Left lung (tissue), 10 donors: ENCODE data around the gene MOCOS. TPM values are rescaled to one million over a fixed set of nuclear protein-coding genes. Genes with fewer than 3 reads are reported as not detected.

ENCODE experiments used
- ATAC-seq: fragments of 200-7000 bp; cut with Tn5 transposase; one replicate; pipeline ENCODE4 v1.9.1; 2020; ENCODE audit warnings: moderate library complexity
- DNase-seq, 4 donors: peaks; one replicate each; pipeline ENCODE4 v3.0.0-alpha.2; 2013 to 2020
- H3K27ac ChIP-seq, 2 donors: fragments of 200-600 bp; sonication (generic) in 1 of 2; one replicate each; pipeline versions ENCODE4 v1.5.0 to v1.8.0; 2020 to 2021
- H3K27me3 ChIP-seq, 2 donors: fragments of 200-600 bp; sonication (generic) in 1 of 2; one replicate each; pipeline versions ENCODE4 v1.5.0 to v1.8.0; 2020 to 2021
- H3K36me3 ChIP-seq, 2 donors: fragments of 200-600 bp; sonication (generic) in 1 of 2; one replicate each; pipeline versions ENCODE4 v1.5.0 to v1.8.0; 2020 to 2021
- H3K4me1 ChIP-seq, 2 donors: fragments of 200-600 bp; one replicate each; pipeline ENCODE4 v1.8.0; 2021
- H3K4me3 ChIP-seq, 2 donors: fragments of 200-600 bp; sonication (generic) in 1 of 2; one replicate each; pipeline versions ENCODE4 v1.5.0 to v1.8.0; 2020 to 2021; ENCODE audit warnings: mild to moderate bottlenecking in 1 of 2
- H3K9me3 ChIP-seq, 2 donors: fragments of 200-600 bp; sonication (generic) in 1 of 2; one replicate each; pipeline versions ENCODE4 v1.5.0 to v1.8.0; 2020 to 2021
- intact Hi-C, 2 donors: fragments of 100-400 bp; cut with DNase I; formaldehyde crosslinking; loops; one replicate each; pipeline versions ENCODE4 v1.11.2 to v1.14.2; 2022
- polyA plus RNA-seq, 6 donors: library from polyadenylated mRNA; unstranded; fragments of 120-200 nt; gene quantifications; one replicate each; pipeline ENCODE4 v1.2.1, GENCODE V29; 2013; ENCODE audit not compliant: insufficient read length in 6 of 6
- total RNA-seq, 2 donors: library from RNA; stranded (reverse); fragmentation: NEBNext Ultra II Directional; extraction: Animal tissue kit (Norgen Biotek cat#: 25700); gene quantifications; one replicate each; pipeline ENCODE4 v1.2.1, GENCODE V29; 2021
- TF ChIP-seq, protein P1 (sequence below), 2 donors: fragments of 200-600 bp; sonication (generic) in 1 of 2; IDR thresholded peaks; one replicate each; pipeline versions ENCODE4 v1.5.0 to v1.8.0; 2021; ENCODE audit warnings: antibody characterized with exemption in 2 of 2
- donor health status: DM: no; HTN: yes; CAD: no.
- donor health status: DM: no; HTN: no; CAD: no.

The MOCOS gene
- total and polyA plus RNA-seq, 8 donors: 0.60 to 5.5 (median 1.2) TPM

DNA sequence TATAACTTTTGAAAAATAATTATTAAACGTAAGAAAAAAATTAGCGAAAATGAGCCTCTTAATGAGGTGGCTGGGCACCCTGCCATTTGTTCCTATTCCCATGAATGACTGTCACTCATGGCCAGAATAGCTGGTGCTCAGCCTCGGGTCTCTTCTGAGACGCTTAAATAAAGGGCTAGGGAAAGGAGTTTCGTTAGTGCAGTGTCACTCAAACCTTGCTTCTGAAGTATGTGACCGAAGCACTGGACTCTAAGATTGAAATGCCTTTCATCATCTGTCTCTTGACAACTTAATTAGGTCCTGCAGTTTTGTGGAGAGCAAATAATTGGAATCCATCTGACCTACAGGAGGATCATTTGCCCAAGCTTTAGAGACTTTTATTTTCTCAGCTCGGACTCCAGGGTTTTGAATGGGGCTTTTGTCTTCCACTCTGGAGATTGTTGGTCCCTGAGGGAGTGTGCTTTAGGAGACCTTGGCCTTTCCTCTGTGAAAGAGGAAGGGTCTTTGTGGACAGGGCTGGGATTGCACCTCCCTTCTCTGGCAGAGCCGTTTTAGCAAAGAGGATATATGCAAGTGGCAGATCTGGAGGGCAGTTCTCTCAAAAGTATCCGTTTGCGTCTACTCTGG, 67.9 kb downstream of the MOCOS start:
- H3K9me3 ChIP-seq: no peaks in the 10 kb centered on the region
- no peaks in the 10 kb centered on the region for H3K4me1 ChIP-seq
- H3K36me3 ChIP-seq: no peaks in the 10 kb centered on the region
- DNase-seq (no peak), ATAC-seq (no peak)
- H3K4me3 ChIP-seq: no peak overlapping the region
- intact Hi-C loops: no loop called here
- no peaks in the 10 kb centered on the region for H3K27me3 ChIP-seq
- TF ChIP-seq, protein P1, sequence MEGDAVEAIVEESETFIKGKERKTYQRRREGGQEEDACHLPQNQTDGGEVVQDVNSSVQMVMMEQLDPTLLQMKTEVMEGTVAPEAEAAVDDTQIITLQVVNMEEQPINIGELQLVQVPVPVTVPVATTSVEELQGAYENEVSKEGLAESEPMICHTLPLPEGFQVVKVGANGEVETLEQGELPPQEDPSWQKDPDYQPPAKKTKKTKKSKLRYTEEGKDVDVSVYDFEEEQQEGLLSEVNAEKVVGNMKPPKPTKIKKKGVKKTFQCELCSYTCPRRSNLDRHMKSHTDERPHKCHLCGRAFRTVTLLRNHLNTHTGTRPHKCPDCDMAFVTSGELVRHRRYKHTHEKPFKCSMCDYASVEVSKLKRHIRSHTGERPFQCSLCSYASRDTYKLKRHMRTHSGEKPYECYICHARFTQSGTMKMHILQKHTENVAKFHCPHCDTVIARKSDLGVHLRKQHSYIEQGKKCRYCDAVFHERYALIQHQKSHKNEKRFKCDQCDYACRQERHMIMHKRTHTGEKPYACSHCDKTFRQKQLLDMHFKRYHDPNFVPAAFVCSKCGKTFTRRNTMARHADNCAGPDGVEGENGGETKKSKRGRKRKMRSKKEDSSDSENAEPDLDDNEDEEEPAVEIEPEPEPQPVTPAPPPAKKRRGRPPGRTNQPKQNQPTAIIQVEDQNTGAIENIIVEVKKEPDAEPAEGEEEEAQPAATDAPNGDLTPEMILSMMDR (IDR thresholded peaks at IDR 0.05): no peak
- H3K27ac ChIP-seq: no peak overlapping the region

DNA sequence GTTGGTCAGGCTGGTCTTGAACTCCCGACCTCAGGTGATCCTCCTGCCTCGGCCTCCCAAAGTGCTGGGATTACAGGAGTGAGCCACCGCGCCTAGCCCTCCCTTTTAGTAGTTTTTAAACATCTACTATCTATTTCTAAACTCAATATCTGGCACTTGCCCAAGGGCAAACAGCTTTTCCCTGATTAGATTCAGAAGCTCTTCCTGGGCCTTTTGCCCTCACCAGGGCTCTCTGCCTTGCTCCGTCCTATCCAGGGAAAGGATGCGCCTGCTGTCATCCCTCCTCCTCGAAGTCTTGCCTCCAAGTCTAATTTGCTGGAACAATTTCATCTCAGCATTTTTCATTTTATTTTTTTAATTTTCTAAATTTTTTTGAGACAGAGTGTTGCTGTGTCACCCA, 68.8 kb downstream of the MOCOS start:
- no peak overlapping the region for H3K27ac ChIP-seq
- TF ChIP-seq, protein P1 (IDR thresholded peaks at IDR 0.05): no peak
- no peaks in the 10 kb centered on the region for H3K9me3 ChIP-seq
- ATAC-seq: no peak
- H3K4me3 ChIP-seq: no peak overlapping the region
- no peak for DNase-seq
- H3K4me1 ChIP-seq: no peaks in the 10 kb centered on the region
- no peaks in the 10 kb centered on the region for H3K27me3 ChIP-seq
- intact Hi-C loops: no loop called here
- H3K36me3 ChIP-seq: no peaks in the 10 kb centered on the region

DNA sequence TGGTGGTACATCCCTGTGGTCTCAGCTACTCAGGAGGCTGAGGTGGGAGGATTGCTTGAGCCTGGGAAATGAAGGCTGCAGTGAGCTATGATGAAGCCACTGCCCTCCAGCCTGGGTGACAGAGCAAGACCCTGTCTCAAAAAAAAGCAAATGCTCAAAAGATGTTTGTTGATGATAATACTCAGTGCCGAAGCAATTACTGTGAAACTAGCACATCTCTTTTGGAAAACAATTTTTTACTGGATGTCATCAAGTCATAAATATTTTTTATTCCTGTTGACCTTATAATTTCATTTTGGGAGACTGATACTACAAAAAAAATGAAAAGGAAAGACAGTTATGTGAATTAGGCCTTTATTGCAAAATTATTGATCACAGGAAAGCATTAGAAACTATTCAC, 75.7 kb downstream of the MOCOS start:
- ATAC-seq (no peak), DNase-seq (no peak)
- Histone ChIP-seq H3K4me1 (no peaks in the 10 kb centered on the region), H3K4me3 (no peak overlapping the region), H3K27ac (no peak overlapping the region), H3K9me3 (no peaks in the 10 kb centered on the region), H3K27me3 (no peaks in the 10 kb centered on the region), H3K36me3 (no peaks in the 10 kb centered on the region)
- intact Hi-C loops: no loop called here
- TF ChIP-seq, protein P1 (IDR thresholded peaks at IDR 0.05): no peak

DNA sequence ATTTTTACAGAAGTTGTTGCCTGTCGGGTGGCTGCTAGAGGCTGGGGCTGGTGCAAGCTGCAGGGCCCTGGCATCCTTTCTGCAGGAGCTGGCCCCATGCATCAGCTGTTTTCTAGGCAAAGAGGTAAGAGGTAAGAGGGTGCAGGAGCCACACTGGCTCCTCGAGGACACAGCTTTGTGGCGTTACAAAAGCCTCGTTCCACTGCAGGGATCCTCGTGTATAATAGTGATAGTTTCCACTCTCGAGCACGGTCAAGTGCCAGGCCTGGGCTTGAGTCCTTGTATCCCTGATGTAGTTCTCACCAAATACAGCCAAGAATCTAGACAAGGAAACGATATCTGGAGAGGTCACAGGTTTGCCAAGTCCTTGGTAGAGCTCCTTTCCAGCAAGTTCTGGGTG, 77.0 kb downstream of the MOCOS start:
- no peaks in the 10 kb centered on the region for H3K27me3 ChIP-seq
- H3K27ac ChIP-seq: no peak overlapping the region
- ATAC-seq (peak; percentile 29), DNase-seq (no peak)
- TF ChIP-seq, protein P1 (IDR thresholded peaks at IDR 0.05): no peak
- no peaks in the 10 kb centered on the region for H3K36me3 ChIP-seq
- H3K4me3 ChIP-seq: no peak overlapping the region
- no peaks in the 10 kb centered on the region for H3K4me1 ChIP-seq
- intact Hi-C loops: no loop called here
- no peaks in the 10 kb centered on the region for H3K9me3 ChIP-seq

DNA sequence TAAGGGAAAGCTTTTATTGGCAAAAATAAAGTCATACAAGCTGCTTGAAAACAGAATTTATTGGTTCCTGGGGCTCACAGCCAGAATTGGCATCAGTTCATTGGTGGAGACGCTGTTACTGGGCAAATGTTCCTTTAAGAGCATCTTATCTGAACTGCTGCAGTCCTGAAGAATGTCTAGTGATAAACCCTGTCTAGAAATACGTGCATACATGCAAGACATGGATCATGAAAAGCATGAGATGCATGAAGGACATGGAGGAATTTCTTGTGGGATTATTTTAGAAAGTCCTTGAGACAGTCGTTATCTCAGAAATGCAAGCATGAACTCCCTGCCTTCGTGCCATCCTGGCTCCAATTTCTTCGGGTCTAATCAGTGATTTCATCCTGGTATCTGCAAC, 77.7 kb downstream of the MOCOS start:
- TF ChIP-seq, protein P1 (IDR thresholded peaks at IDR 0.05): no peak
- Histone ChIP-seq H3K27ac (no peak overlapping the region), H3K9me3 (no peaks in the 10 kb centered on the region), H3K4me3 (no peak overlapping the region), H3K36me3 (no peaks in the 10 kb centered on the region), H3K4me1 (no peaks in the 10 kb centered on the region), H3K27me3 (no peaks in the 10 kb centered on the region)
- intact Hi-C loops: no loop called here
- DNase-seq (peak in 1 of 4 donors; percentile 10), ATAC-seq (peak; percentile 47)
